NCI-H460 (cell line): ENCODE results near the gene ARHGEF19. TPM values are rescaled to one million over a fixed set of nuclear protein-coding genes. Genes with fewer than 3 reads are reported as not detected.
"Not testable (repeated sequence)": the region's sequence is repeated elsewhere in the genome, so short reads cannot be mapped to it uniquely, and the experiment has no call there.

Experiments used
- DNase-seq: peaks from one replicate; pipeline ENCODE4 v3.0.0-alpha.2; 2016; ENCODE audit warnings: low read depth; ENCODE audit errors: extremely low read depth
- polyA plus RNA-seq: library from polyadenylated mRNA; depleted of rRNA; stranded (reverse); fragments of >200 nt; gene quantifications from 2 replicates; pipeline ENCODE4 v1.2.3, GENCODE V29; 2014; cell fraction: nucleus; rRNA removed
- total RNA-seq: library from RNA; depleted of rRNA; stranded (reverse); fragments of >200 nt; shearing (Covaris generic); gene quantifications from 2 replicates; pipeline ENCODE4 v1.2.3, GENCODE V29; 2014; rRNA removed

Gene ARHGEF19
- 6.1 and 6.3 TPM in 2 replicates for total RNA-seq
- 22.1 and 29.6 TPM in 2 replicates for polyA plus RNA-seq

GRCh38 chr1:16212251-16212961 is at the start of gene ARHGEF19:
TSS of gene ARHGEF19 (minus strand) at chr1:16212652. CDS start at chr1:16209054, 3,598 bp downstream.
- no peak for DNase-seq

GRCh38 chr1:16262067-16262466 is 49.6 kb upstream of the ARHGEF19 start:
- DNase-seq: no peak

- no peak for DNase-seq
These were observed 48.4 kb upstream of the ARHGEF19 start for GRCh38 chr1:16260814-16261213.

DNA sequence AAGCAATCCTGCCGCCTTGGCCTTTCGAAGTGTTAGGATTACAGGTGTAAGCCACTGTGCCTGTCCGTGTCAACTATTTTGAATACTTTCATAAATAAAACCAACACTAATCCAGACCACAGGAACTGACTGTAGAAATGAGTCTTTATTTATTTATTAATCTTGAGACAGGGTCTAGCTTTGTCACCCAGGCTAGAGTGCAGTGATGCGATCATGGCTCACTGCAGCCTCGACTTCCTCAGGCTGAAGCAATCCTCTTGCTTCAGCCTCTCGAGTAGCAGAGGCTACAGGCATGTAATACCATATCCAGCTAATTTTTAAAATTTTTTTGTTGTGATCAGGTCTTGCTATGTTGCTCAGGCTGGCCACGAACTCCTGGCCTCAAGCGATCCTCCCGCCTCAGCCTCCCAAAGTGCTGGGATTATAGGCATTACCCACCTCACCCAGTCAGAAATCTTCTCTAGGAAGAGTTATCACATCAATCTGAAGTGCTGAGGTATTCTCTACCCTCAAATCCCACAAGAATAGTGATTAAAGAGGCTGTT is 46.2 kb upstream of the ARHGEF19 start:
- DNase-seq: no peak

DNA sequence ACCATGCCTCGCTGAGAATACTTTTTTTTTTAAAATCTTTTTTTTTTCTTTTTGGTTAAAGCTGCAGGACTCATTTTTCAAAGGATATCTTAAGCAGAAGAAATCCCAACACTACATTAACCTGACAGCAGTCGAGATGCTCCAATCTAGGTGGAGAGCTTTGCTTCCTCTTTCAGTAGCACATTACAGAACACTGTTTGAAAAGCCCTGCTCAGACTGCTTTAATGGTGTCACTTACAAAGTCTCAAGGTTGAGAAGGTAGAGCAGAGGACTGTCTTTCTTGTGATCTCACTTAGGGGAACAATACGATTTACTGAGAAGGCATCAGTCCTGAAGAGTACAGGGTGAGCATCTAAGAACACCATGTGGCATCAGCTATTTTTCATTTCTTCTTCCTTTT is 45.5 kb upstream of the ARHGEF19 start:
- DNase-seq: no peak

DNA sequence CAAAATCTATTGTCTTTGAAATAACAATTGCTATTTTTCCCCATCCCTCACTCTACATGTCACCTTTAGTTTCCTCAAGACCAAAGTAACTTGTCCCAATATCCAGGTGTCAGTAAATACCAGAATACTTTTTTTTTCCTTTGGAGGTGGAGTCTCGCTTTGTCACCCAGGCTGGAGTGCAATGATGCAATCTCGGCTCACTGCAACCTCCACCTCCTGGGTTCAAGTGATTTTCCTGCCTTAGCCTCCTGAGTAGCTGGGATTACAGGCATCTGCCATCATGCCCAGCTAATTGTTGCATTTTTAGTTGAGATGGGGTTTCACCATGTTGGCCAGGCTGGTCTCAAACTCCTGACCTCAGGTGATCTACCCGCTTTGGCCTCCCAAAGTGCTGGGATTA is 45.1 kb upstream of the ARHGEF19 start:
- not testable (repeated sequence) for DNase-seq

DNA sequence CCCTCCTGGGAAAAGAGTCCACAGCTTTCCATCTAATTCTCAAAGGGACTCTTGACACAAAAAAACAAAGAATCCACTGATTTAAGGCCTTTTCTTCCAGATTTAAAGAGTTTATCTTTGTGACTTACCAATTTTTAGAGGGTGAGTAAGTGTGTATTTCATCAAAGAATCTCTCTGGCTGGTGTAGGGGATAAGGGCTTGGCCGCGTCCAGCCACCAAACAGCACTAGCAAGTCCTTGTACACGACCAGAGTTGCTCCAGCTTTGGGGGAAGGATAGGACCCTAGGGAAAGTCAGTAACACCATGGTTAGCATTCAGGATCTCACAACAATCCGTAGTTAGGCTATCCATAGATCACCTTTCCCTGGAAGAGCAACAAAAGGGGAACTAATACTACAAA is 44.0 kb upstream of the ARHGEF19 start:
- no peak for DNase-seq

DNA sequence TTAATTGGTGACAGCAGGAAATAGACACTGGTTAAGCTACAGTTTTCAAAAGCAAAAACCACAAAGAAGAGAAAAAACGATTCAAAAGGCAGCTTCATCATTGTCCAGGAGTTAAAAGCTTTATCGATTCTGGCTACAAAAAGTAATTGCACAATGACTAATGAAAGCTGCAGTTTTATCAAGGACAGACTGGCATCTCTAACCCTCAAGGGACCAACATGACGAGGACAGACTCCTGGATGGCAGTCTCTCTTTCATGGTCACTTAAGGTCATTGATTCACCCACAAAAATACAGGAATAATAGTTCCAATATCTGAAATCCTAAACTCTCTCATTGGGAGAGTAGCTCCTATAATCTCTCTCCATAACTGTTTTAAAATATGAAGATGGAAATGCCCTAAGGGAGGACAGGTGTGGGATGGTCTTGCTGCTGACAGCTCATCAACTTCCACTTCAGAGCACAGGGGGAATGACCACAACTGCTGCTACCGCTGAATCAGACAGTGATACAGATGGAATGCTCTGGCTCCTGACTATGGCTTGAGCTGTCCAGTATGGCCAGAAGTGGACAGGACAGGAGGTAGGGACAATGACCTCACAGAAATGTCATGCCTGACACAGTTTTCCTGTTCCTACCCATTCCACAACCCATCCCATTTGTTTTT is 41.9 kb upstream of the ARHGEF19 start:
- DNase-seq: no peak

GRCh38 chr1:16253332-16253922 is 41.0 kb upstream of the ARHGEF19 start:
- no peak for DNase-seq

- no peak for DNase-seq
These were observed 40.5 kb upstream of the ARHGEF19 start for GRCh38 chr1:16252912-16253311.

DNA sequence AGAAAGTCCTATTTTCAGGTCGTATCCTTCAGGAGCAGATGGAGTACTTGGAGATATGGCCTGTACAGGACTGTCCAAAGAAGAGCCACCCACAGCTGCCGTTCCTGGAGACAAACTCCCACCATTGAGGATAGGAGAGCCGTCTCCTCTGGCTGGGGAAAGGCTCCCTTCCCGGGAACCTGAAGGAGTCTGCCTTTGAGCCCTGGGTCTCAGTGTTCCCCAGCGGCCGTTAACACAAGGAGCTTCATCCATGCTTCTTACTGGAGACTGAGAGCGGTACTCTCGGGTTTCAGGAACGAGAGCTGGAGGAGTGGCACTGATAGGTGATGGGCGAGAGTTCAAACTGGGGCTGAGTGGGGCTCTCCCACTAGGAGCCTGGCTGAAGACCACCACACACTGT is 38.9 kb upstream of the ARHGEF19 start:
- DNase-seq: no peak

DNA sequence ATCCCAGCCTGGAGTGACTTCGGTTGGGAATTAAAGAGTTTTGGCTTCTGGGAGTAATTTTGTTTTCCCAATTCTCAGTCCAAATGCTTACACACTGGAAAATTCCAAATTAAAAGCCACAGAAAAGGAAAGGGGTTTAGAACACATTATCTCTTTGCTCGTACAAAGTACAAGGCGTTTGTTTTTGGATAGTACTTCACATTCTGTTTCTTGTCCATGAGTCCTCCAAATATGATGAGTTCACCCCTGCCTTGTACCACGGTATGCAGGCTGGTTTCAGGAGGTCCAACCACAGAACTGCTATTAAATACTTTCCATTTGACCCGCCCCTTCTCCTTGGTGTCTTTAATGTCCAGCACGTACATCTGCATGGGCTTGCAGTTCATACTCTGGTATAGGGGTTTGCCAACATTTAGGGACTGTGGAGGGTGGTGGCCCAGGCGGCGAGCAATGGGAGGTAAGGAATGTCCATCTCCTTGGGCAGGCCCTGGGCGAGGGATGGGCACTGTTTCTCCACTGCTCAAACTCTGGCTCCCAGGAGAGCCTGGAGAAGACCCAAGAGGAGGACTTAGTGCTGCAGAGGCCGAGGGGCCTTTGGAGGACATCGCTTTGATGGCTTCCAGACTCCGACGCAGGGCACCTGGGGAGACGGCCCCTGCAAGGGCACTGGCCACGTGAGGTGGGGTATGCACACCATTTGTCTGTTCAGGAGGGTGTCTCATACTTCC is 38.2 kb upstream of the ARHGEF19 start:
- no peak for DNase-seq

DNA sequence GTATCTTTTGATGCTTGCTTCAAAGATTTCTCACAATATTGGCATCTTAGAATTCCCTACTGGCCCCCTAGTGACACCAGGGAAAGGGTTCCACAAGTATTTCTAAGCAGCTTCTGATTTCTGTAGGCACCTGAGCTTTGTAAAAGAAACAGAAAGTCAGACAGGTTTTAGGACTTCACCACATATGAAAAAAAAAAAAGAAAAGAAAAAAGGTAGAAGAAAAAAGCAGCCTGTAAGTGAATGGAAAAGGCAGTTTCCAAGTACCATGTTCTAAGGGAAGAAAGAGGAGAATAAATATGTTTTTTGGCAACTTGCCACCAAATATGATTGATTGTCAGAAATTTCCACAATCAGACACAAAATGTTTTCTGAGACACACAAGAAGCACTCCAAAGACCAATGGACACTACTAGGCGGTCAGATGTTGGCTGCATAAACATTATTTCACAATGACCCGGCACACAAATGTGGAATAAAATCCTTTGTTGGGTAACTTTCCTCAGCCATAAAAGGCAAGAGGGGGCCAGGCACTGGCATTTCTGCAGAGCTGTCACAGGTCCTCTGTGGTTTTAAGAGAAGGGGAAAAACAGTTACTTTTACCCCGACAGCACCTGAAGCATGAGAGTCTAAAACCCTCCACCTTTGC is 37.3 kb upstream of the ARHGEF19 start:
- DNase-seq: no peak

DNA sequence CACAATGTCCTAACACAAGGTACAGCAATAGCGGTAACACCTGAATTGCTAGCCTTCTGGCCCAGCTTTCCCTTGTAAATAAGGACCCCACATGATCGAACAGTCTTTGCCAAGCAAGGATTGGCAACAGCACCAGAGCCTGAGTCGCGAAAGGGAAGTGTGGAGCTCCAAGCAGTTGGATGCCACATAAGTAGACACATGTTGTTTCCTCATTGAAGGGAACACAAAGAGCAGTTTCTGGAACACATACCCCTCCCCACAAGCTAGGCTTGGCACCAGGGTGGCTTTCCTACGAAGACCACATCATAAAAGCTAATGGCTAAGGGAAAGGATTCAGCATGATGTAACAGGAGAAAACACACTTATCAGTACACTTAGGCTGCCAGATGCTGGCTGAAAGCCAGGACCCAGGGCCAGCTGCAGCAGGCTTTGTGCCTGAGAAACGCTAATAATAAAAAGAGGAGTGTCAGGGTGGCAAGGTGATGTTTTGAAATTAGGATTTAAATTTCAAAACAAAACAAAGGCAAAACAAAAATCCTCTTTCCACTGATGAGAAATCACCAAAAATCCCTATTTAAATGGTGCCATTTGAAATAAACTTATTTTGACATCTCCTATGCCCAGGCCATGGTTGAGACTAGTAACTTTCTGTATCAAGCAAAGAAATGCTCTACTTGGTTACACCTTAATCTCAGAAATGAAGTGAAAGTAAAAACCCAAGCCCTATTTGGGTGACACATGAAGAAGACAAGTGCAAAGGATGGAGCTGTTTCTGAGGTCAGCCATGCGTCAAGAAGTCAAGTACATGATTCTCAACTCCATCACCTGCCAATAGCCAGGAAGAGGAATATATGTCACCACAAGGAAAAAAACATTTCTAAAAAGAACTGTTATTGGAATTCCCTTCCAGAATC is 36.4 kb upstream of the ARHGEF19 start:
- peak; percentile 42 for DNase-seq

DNA sequence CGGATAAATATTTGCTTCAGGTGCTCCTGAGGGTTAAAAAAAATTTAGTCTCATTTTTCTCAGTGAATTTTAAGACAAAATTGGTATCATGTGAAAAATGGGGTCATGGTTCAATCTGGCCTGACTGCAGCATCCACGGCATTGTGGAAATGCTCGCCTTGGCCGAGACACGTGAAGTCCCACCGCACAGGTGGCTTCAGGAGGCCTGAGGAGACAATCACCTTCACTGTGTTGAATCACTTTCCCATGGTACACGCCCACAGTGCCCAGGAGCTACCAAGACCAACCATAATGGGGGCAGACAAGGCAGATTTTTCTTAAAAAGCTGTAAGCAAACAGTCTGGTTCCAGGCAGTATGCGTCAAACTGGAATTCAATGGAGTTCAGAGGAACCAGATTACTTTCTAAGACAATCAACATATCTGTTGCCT is 35.6 kb upstream of the ARHGEF19 start:
- DNase-seq: no peak

DNA sequence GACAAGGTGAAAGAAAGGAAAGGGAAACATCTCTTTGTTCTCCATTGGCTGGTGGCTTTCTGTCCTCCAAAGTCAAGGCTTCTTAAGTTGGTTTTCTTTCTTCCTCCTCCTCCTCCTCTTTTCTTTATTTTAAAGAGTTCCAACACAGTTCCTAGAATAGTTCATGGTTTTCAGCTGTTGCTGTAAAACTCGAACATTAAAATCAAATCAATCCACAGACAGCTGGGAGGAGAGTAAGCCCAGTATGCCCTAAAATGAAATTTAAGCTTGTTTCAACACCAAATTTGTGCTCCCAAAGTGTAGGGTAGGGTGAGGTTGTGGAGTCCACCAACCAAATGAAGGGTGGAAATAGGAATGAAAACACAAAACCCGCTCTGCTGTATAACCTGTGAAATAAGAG is 35.0 kb upstream of the ARHGEF19 start:
- no peak for DNase-seq

DNA sequence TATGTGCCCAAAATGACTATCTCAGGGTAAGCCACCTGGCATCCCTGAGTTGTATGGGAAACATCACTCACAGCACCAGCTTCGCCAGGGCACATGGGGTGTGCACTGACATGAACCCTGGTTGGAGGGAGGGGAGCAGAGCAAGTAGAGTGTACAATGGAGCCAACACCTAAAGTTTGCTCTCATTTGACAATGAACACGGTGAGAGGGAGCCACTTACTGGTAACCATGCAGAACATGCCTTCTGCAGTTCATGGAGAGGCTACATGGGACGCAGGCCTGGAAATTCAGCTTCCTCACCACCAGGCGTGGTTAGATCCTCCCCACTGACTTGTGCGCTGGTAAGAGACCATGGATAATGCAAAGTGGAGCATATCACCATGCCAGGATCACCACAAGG is 34.5 kb upstream of the ARHGEF19 start:
- DNase-seq: no peak

DNA sequence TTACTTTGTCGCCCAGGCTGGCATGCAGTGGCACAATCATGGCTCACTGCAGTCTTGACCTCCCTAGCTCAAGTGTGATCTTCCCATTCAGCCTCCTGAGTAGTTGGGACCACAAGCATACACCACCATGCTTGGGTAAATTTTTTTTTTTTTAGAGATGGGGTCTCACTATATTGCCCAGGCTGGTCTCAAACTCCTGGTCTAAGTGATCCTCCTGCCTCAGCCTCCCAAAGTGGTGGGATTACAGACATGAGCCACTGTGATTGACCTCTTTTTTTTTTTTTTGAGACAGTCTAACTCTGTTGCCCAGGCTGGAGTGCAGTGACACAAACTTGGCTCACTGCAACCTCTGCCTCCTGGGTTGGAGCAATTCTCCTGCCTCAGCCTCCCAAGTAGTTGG is 33.8 kb upstream of the ARHGEF19 start:
- DNase-seq: not testable (repeated sequence)

GRCh38 chr1:16245476-16246196 is 33.2 kb upstream of the ARHGEF19 start:
- DNase-seq: no peak
